ENCODE measurements around the gene MILR1.
"Not testable (repeated sequence)": the region's sequence is repeated elsewhere in the genome, so short reads cannot be mapped to it uniquely, and the experiment has no call there.

MILR1 gene

GRCh38 chr17:64472564-64472963 lies 23.6 kb downstream of the MILR1 start:
- no peak for DNase-seq

GRCh38 chr17:64477849-64478248 lies 28.9 kb downstream of the MILR1 start:
- DNase-seq: no peak

GRCh38 chr17:64480951-64481350 lies 32.0 kb downstream of the MILR1 start:
- DNase-seq: no peak

- no peak for DNase-seq
These were observed 35.5 kb downstream of the MILR1 start for GRCh38 chr17:64484380-64484779.

- DNase-seq: no peak
These were observed 39.4 kb downstream of the MILR1 start for GRCh38 chr17:64488301-64488700.

GRCh38 chr17:64491034-64491860 lies 42.3 kb downstream of the MILR1 start:
- peak; percentile 67 to 69 for DNase-seq

- DNase-seq: no peak
These were observed 43.1 kb downstream of the MILR1 start for GRCh38 chr17:64491994-64492393.

GRCh38 chr17:64492481-64493109 lies 43.7 kb downstream of the MILR1 start:
- peak; percentile 25 to 80 for DNase-seq

- no peak for DNase-seq
These were observed 45.2 kb downstream of the MILR1 start for GRCh38 chr17:64494121-64494520.

- DNase-seq: not testable (repeated sequence)
These were observed 46.4 kb downstream of the MILR1 start for GRCh38 chr17:64495300-64495699.

GRCh38 chr17:64496348-64496785 lies 47.5 kb downstream of the MILR1 start:
- DNase-seq: no peak

GRCh38 chr17:64496786-64497564 lies 48.1 kb downstream of the MILR1 start, which contains the start of gene POLG2:
Gene POLG2, minus strand, starts transcription at chr17:64497054. Its CDS starts 86 bp downstream, at chr17:64496968.
- peak; percentile 96 for DNase-seq

GRCh38 chr17:64497565-64498035 lies 48.7 kb downstream of the MILR1 start:
- no peak for DNase-seq

GRCh38 chr17:64498308-64499203 lies 49.6 kb downstream of the MILR1 start:
- DNase-seq: peak in 1 of 2 donors; percentile 32

- peak in 1 of 2 donors; percentile 28 for DNase-seq
These were observed 51.0 kb downstream of the MILR1 start for GRCh38 chr17:64499805-64500486.

GRCh38 chr17:64500487-64500859 lies 51.6 kb downstream of the MILR1 start:
- DNase-seq: peak in 1 of 2 donors; percentile 17

- DNase-seq: peak in 1 of 2 donors; percentile 26
These were observed 52.2 kb downstream of the MILR1 start for GRCh38 chr17:64500862-64501765.

- peak in 1 of 2 donors; percentile 24 for DNase-seq
These were observed 53.1 kb downstream of the MILR1 start for GRCh38 chr17:64502021-64502420.

GRCh38 chr17:64502809-64503208 lies 53.9 kb downstream of the MILR1 start:
- DNase-seq: peak in 1 of 2 donors; percentile 13

GRCh38 chr17:64503341-64503740 lies 54.4 kb downstream of the MILR1 start:
- peak in 1 of 2 donors; percentile 15 for DNase-seq

Measured in CD4-positive, alpha-beta T cell treated with Interleukin-4 for 1 hour (primary cell).